Activated naive CD4-positive, alpha-beta T cell treated with anti-CD3 and anti-CD28 coated beads, Interleukin-2, amount 50 U/mL, for 72 hours (primary cell): ENCODE data around the gene DAB1. TPM values are rescaled to one million over a fixed set of nuclear protein-coding genes. Genes with fewer than 3 reads are reported as not detected.
"Not testable (repeated sequence)": the region's sequence is repeated elsewhere in the genome, so short reads cannot be mapped to it uniquely, and the experiment has no call there.

ENCODE experiments used
- ATAC-seq, 2 donors: fragments of 150-1000 bp; cut with Tn5 transposase; 2 replicates each; pipeline ENCODE4 v1.10.0; 2021; ENCODE audit warnings: mild to moderate bottlenecking in 2 of 2, moderate library complexity in 2 of 2
- DNase-seq, 2 donors: peaks; one replicate each; pipeline ENCODE4 v3.0.0; 2021 to 2022; ENCODE audit warnings: low spot score in 2 of 2
- H3K27ac Mint-ChIP-seq, 2 donors: one replicate each; pipeline ENCODE4 v1.8.0; 2022; ENCODE audit warnings: mild to moderate bottlenecking in 2 of 2, mixed read lengths in 2 of 2
- H3K36me3 Mint-ChIP-seq, 2 donors: one replicate each; pipeline ENCODE4 v1.8.0; 2022; ENCODE audit warnings: mixed read lengths in 2 of 2
- H3K9me3 Mint-ChIP-seq, 2 donors: one replicate each; pipeline ENCODE4 v1.8.0; 2022; ENCODE audit warnings: mixed read lengths in 2 of 2
- total RNA-seq, 2 donors: library from RNA; stranded (reverse); gene quantifications; one replicate each; pipeline ENCODE4 v1.2.3, GENCODE V29; 2022

DAB1 gene
- total RNA-seq, 2 donors from 2014 or later = 0.14 TPM; not detected in 1

GRCh38 chr1:57094749-57095148, 329.1 kb downstream of the DAB1 start:
- Mint-ChIP-seq H3K27ac (no peak overlapping the region), H3K9me3 (peaks cover 0 to 8% of the 10 kb centered on the region in 2 donors), H3K36me3 (no peaks in the 10 kb centered on the region)
- no peak for ATAC-seq
- no peak for DNase-seq

GRCh38 chr1:57093122-57093521, 330.7 kb downstream of the DAB1 start:
- H3K36me3 Mint-ChIP-seq = no peaks in the 10 kb centered on the region
- no peak overlapping the region for H3K27ac Mint-ChIP-seq
- ATAC-seq (no peak), DNase-seq (no peak)
- H3K9me3 Mint-ChIP-seq = peaks cover 0 to 8% of the 10 kb centered on the region in 2 donors

DNA sequence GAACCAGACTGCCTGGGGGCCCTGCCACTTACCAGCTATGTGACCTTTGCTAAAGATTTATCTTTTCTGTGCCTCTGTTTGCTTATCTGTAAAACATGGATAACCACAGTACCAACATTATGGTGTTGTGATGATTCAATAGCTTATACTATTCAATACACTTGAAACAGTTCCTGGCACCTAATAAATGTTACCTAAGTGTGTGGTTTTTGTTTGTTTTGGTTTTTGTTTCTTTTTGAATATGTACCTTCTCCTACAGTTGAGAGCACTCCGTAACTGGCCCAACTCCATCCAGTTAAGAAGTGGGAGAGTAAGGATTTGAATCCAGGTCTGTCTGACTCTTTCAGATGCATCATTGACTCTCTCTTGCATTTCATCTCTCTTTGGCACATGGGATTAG, 332.2 kb downstream of the DAB1 start:
- DNase-seq (no peak), ATAC-seq (no peak)
- H3K9me3 Mint-ChIP-seq = peaks cover 0 to 12% of the 10 kb centered on the region in 2 donors
- H3K36me3 Mint-ChIP-seq = no peaks in the 10 kb centered on the region
- H3K27ac Mint-ChIP-seq = no peak overlapping the region

DNA sequence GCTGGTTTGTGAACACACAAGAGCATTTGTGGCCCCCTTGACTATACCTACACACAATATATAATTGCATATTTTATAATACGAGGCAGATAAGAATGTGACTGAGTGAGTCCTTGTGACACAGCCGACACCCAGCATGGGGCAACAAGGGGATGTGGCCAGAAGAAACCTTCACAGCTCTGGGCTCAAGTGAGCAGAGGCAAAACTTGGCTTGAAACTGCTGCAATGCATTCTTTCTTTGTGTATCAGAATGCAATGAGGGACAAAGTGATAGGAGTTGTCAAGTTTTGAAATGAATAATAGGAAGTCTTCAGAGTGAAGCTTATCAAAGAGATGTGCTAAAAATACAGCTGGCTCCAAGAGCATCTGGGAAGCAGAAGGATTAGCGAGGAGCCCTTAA, 334.0 kb downstream of the DAB1 start:
- Mint-ChIP-seq H3K36me3 (no peaks in the 10 kb centered on the region), H3K27ac (no peak overlapping the region), H3K9me3 (peaks cover 0 to 11% of the 10 kb centered on the region in 2 donors)
- ATAC-seq (no peak), DNase-seq (no peak)

GRCh38 chr1:57089221-57089620, 334.6 kb downstream of the DAB1 start:
- Mint-ChIP-seq H3K36me3 (no peaks in the 10 kb centered on the region), H3K9me3 (peaks cover 0 to 10% of the 10 kb centered on the region in 2 donors), H3K27ac (no peak overlapping the region)
- DNase-seq (no peak), ATAC-seq (no peak)

DNA sequence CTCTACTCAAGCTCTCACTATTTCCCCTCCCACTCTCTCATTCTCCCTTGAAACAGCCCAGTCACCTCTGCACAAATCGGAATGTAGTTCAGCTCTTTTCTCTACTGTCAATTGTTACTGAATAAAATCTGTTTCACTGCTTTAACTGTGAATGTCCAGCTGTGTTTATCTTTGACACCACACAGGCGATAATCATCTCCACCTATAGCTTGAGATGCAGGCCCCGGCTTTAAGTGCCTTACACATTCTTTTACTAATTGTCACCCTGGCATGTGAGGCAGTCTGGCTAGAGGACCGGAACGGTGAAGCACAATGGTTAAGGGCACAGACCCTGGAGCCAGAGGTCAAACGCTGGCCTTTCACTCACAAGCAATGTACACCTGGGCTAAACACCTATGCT, 335.2 kb downstream of the DAB1 start:
- Mint-ChIP-seq H3K27ac (peak overlapping the region in 1 of 2 donors; percentile 50), H3K36me3 (no peaks in the 10 kb centered on the region), H3K9me3 (peaks cover 0 to 10% of the 10 kb centered on the region in 2 donors)
- ATAC-seq = no peak
- no peak for DNase-seq

- H3K36me3 Mint-ChIP-seq, DNase-seq, H3K27ac Mint-ChIP-seq, H3K9me3 Mint-ChIP-seq, ATAC-seq: not testable (repeated sequence)
Observed at GRCh38 chr1:57087660-57088059, 336.2 kb downstream of the DAB1 start.

GRCh38 chr1:57086154-57086553, 337.7 kb downstream of the DAB1 start:
- DNase-seq (no peak), ATAC-seq (no peak)
- Mint-ChIP-seq H3K27ac (no peak overlapping the region), H3K9me3 (peaks cover 0 to 5% of the 10 kb centered on the region in 2 donors), H3K36me3 (no peaks in the 10 kb centered on the region)

GRCh38 chr1:57084701-57085100, 339.2 kb downstream of the DAB1 start:
- Mint-ChIP-seq H3K36me3 (no peaks in the 10 kb centered on the region), H3K9me3 (peaks cover 0 to 5% of the 10 kb centered on the region in 2 donors), H3K27ac (no peak overlapping the region)
- ATAC-seq (no peak), DNase-seq (no peak)

GRCh38 chr1:57082711-57083439, 341.0 kb downstream of the DAB1 start:
- H3K27ac Mint-ChIP-seq = no peak overlapping the region
- H3K9me3 Mint-ChIP-seq = peaks cover 0 to 5% of the 10 kb centered on the region in 2 donors
- no peak for DNase-seq
- no peaks in the 10 kb centered on the region for H3K36me3 Mint-ChIP-seq
- ATAC-seq = no peak

DNA sequence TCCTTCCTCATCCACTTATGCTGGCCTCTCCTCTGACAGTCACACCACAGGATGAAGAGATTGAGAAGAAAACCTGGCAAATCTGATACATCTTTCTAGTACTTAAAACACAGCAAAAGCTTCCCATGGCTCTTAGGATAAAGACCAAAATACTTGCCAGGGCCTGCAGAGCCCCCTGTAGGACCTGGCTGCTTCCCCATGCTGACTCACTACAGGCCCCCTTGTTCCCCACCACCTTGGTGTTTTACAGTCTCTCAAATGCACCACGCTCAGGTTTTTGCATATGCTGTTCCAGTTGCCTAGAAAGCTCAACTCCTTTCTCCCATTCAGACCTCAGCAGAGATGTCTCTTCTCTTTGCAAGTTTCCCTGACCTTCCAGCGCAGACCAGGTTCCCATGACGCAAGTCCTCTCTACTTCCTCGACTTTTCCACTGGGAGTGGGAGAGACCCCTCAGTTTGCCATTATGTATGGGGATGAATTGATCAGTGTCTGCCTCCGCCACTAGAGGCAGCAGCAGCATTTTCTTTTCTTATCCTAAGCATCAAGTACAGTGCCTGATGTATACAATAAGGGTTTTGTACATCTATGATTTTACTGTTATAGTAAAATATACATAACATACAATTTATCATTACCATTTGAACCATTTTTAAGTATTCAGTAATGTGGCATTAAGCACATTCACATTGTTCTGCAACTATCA, 344.3 kb downstream of the DAB1 start:
- no peak overlapping the region for H3K27ac Mint-ChIP-seq
- H3K9me3 Mint-ChIP-seq = no peaks in the 10 kb centered on the region
- no peaks in the 10 kb centered on the region for H3K36me3 Mint-ChIP-seq
- DNase-seq (no peak), ATAC-seq (no peak)

- H3K27ac Mint-ChIP-seq = no peak overlapping the region
- DNase-seq = no peak
- no peaks in the 10 kb centered on the region for H3K36me3 Mint-ChIP-seq
- no peak for ATAC-seq
- no peaks in the 10 kb centered on the region for H3K9me3 Mint-ChIP-seq
Observed at GRCh38 chr1:57072401-57073110, 351.3 kb downstream of the DAB1 start.

DNA sequence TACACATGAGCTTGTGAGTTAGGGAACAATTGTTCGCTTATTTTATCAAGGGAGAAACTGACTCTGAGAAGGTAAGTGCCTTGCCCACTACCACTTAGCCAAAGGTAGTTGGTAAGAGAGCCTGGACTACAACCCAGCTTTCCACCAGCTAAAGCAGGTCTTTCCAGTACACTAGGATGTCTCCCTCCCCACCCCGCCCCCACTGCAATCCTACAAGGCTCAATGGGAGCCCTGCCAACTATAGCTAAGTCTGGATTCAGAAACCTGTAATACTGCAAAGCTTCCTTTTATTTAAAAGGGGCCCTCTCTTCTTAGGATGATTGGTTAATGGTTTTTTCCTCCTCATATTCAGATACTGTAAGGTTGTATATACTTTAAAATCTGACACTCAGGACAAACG, 356.0 kb downstream of the DAB1 start:
- ATAC-seq = no peak
- H3K27ac Mint-ChIP-seq = no peak overlapping the region
- DNase-seq = no peak
- H3K9me3 Mint-ChIP-seq = no peaks in the 10 kb centered on the region
- no peaks in the 10 kb centered on the region for H3K36me3 Mint-ChIP-seq

DNA sequence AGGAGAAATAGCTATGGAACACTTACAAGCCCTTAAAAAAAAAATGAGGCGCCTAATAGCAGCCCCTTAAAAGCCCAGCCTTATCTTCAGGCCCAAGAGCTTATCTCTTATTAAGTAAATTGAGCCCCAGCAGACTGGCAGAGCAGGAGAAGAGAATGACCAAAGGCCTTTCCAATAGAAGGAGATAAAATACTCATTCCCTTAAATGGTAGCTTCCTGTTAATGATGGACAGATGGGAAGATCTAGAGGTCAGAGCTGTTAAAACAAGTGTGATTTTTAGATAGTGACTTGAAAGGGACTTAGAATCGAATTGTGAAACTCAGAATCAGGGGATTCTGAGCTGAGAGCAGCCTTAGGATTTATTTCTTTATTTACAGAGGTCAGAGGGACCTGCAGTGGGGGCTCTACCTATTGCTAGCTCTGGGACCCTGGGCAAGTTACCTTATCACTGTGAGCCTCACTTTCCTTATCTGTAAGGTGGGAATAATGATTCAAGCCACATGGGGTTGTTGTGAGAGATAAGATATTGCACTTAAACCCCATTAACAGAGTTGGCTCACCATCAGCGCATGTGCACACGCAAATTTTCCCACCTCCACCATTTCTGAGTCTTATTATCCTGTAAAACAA, 356.8 kb downstream of the DAB1 start:
- no peak for ATAC-seq
- Mint-ChIP-seq H3K27ac (no peak overlapping the region), H3K9me3 (no peaks in the 10 kb centered on the region), H3K36me3 (no peaks in the 10 kb centered on the region)
- DNase-seq = no peak

- Mint-ChIP-seq H3K36me3 (no peaks in the 10 kb centered on the region), H3K27ac (no peak overlapping the region)
- ATAC-seq = no peak
Observed at GRCh38 chr1:57065442-57065841, 358.4 kb downstream of the DAB1 start.

GRCh38 chr1:57064379-57065140, 359.3 kb downstream of the DAB1 start:
- DNase-seq (no peak), ATAC-seq (no peak)
- Mint-ChIP-seq H3K36me3 (no peaks in the 10 kb centered on the region), H3K9me3 (no peaks in the 10 kb centered on the region), H3K27ac (no peak overlapping the region)

More at GRCh38 chr1:57065442-57065841, 358.4 kb downstream of the DAB1 start:
- no peak for DNase-seq
- H3K9me3 Mint-ChIP-seq = no peaks in the 10 kb centered on the region
